ENCODE data around the gene GINS3. TPM values are rescaled to one million over a fixed set of nuclear protein-coding genes. Genes with fewer than 3 reads are reported as not detected.

Gene GINS3
- total and polyA plus RNA-seq, 2 experiments from 2014 or later = 2.1 to 3.0 TPM

- peaks cover 9% of the 10 kb centered on the region for H3K27me3 ChIP-seq
- no peaks in the 10 kb centered on the region for H3K9me3 ChIP-seq (ENCODE audit: low read depth)
- no peaks in the 10 kb centered on the region for H3K4me1 ChIP-seq (ENCODE audit: insufficient read depth)
- H3K4me3 ChIP-seq = no peak overlapping the region
- DNase-seq (ENCODE audit: low spot score) = peak; percentile 52
- no peak overlapping the region for H3K4me2 ChIP-seq
- H3K36me3 ChIP-seq (replicated peaks; ENCODE audit: insufficient read depth, low read depth) = no peaks in the 10 kb centered on the region
- no peaks in the 10 kb centered on the region for H3K79me2 ChIP-seq
- TF ChIP-seq, protein P1, sequence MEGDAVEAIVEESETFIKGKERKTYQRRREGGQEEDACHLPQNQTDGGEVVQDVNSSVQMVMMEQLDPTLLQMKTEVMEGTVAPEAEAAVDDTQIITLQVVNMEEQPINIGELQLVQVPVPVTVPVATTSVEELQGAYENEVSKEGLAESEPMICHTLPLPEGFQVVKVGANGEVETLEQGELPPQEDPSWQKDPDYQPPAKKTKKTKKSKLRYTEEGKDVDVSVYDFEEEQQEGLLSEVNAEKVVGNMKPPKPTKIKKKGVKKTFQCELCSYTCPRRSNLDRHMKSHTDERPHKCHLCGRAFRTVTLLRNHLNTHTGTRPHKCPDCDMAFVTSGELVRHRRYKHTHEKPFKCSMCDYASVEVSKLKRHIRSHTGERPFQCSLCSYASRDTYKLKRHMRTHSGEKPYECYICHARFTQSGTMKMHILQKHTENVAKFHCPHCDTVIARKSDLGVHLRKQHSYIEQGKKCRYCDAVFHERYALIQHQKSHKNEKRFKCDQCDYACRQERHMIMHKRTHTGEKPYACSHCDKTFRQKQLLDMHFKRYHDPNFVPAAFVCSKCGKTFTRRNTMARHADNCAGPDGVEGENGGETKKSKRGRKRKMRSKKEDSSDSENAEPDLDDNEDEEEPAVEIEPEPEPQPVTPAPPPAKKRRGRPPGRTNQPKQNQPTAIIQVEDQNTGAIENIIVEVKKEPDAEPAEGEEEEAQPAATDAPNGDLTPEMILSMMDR (IDR thresholded peaks at IDR 0.05; ENCODE audit: poor library complexity) = no peak
- TF ChIP-seq EZH2 (IDR thresholded peaks at IDR 0.05; ENCODE audit: borderline replicate concordance) (no peak), EZH2phosphoT487 (IDR thresholded peaks at IDR 0.05; ENCODE audit: low read depth, severe bottlenecking, unreplicated experiment) (no peak)
- no peak overlapping the region for H2AFZ ChIP-seq
- no peaks in the 10 kb centered on the region for H3K9me2 ChIP-seq (replicated peaks; ENCODE audit: insufficient read depth)
- no peak overlapping the region for H3K27ac ChIP-seq
- H4K20me1 ChIP-seq (ENCODE audit: insufficient read depth, poor library complexity, severe bottlenecking) = no peaks in the 10 kb centered on the region
- WGBS (ENCODE audit: low lambda C conversion rate, missing lambda C conversion rate) = 73% methylated on average over 1 of the region's 1 CpG
Observed at GRCh38 chr16:58451945-58452401, 59.7 kb downstream of the GINS3 start.

- Histone ChIP-seq H3K9me2 (replicated peaks; ENCODE audit: insufficient read depth) (no peaks in the 10 kb centered on the region), H3K27ac (no peak overlapping the region), H3K4me2 (no peak overlapping the region), H3K79me2 (no peaks in the 10 kb centered on the region), H3K27me3 (peaks cover 9% of the 10 kb centered on the region), H2AFZ (no peak overlapping the region), H3K36me3 (replicated peaks; ENCODE audit: insufficient read depth, low read depth) (no peaks in the 10 kb centered on the region), H4K20me1 (ENCODE audit: insufficient read depth, poor library complexity, severe bottlenecking) (no peaks in the 10 kb centered on the region), H3K4me1 (ENCODE audit: insufficient read depth) (no peaks in the 10 kb centered on the region), H3K4me3 (no peak overlapping the region), H3K9me3 (ENCODE audit: low read depth) (no peaks in the 10 kb centered on the region)
- WGBS (ENCODE audit: low lambda C conversion rate, missing lambda C conversion rate) = 95% methylated on average over 3 of the region's 3 CpGs
- TF ChIP-seq, protein P1 (IDR thresholded peaks at IDR 0.05; ENCODE audit: poor library complexity) = no peak
- no peak for TF ChIP-seq EZH2 (IDR thresholded peaks at IDR 0.05; ENCODE audit: borderline replicate concordance)
- TF ChIP-seq EZH2phosphoT487 (IDR thresholded peaks at IDR 0.05; ENCODE audit: low read depth, severe bottlenecking, unreplicated experiment) = no peak
- DNase-seq (ENCODE audit: low spot score) = no peak
Observed at GRCh38 chr16:58452640-58453039, 60.4 kb downstream of the GINS3 start.

DNA sequence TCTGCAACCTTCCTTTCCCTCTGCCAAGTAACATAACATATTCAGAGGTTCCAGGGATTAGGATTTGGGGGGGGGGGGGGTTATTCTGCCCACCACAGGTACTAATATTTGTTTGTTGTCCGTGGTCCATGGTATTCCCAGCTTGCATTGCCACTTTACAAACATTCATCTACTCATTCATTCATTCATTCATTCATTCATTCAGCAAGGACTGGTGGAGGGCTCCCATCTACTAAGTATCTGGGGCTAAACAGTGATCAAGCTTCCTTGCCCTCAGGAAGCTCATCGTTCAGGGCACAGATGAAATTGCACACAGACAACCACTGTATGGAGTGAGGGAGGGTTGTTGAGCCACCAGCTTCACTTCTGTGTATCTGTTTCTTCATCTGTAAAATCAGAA, 61.9 kb downstream of the GINS3 start:
- H3K27me3 ChIP-seq = peaks cover 9% of the 10 kb centered on the region
- no peak overlapping the region for H3K27ac ChIP-seq
- H3K9me3 ChIP-seq (ENCODE audit: low read depth) = no peaks in the 10 kb centered on the region
- no peak overlapping the region for H3K4me2 ChIP-seq
- no peaks in the 10 kb centered on the region for H3K9me2 ChIP-seq (replicated peaks; ENCODE audit: insufficient read depth)
- TF ChIP-seq EZH2phosphoT487 (IDR thresholded peaks at IDR 0.05; ENCODE audit: low read depth, severe bottlenecking, unreplicated experiment) (no peak), EZH2 (IDR thresholded peaks at IDR 0.05; ENCODE audit: borderline replicate concordance) (no peak)
- TF ChIP-seq, protein P1 (IDR thresholded peaks at IDR 0.05; ENCODE audit: poor library complexity) = no peak
- WGBS (ENCODE audit: low lambda C conversion rate, missing lambda C conversion rate) = 76% methylated on average over 2 of the region's 2 CpGs
- H2AFZ ChIP-seq = no peak overlapping the region
- no peaks in the 10 kb centered on the region for H3K4me1 ChIP-seq (ENCODE audit: insufficient read depth)
- DNase-seq (ENCODE audit: low spot score) = no peak
- no peaks in the 10 kb centered on the region for H3K36me3 ChIP-seq (replicated peaks; ENCODE audit: insufficient read depth, low read depth)
- no peak overlapping the region for H3K4me3 ChIP-seq
- no peaks in the 10 kb centered on the region for H4K20me1 ChIP-seq (ENCODE audit: insufficient read depth, poor library complexity, severe bottlenecking)
- H3K79me2 ChIP-seq = no peaks in the 10 kb centered on the region

DNA sequence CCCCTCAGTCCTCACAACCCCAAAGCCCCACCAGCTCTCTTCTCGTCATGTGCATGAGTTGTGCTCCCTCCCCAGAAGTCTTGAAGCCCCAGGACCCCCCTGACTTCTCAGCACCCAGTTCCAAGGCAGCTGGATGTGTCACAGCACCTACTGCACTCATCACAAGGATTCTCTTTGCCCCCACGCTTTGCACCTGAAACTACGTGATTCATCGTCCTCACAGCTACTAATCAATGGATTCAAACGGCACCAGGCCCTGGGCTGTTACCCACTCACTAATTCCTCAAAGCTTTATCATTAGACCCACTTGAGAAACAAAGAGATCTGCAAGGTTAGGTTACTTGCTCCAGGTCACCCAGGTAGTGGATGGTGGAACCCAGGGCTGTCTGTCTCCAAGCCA, 62.6 kb downstream of the GINS3 start:
- Histone ChIP-seq H3K27me3 (peaks cover 9% of the 10 kb centered on the region), H3K4me1 (ENCODE audit: insufficient read depth) (no peaks in the 10 kb centered on the region), H3K79me2 (no peaks in the 10 kb centered on the region), H3K9me2 (replicated peaks; ENCODE audit: insufficient read depth) (no peaks in the 10 kb centered on the region), H3K36me3 (replicated peaks; ENCODE audit: insufficient read depth, low read depth) (no peaks in the 10 kb centered on the region), H4K20me1 (ENCODE audit: insufficient read depth, poor library complexity, severe bottlenecking) (no peaks in the 10 kb centered on the region), H3K4me3 (no peak overlapping the region), H3K9me3 (ENCODE audit: low read depth) (no peaks in the 10 kb centered on the region), H3K27ac (no peak overlapping the region), H3K4me2 (no peak overlapping the region), H2AFZ (no peak overlapping the region)
- 82% methylated on average over 5 of the region's 5 CpGs for WGBS (ENCODE audit: low lambda C conversion rate, missing lambda C conversion rate)
- no peak for DNase-seq (ENCODE audit: low spot score)
- TF ChIP-seq EZH2 (IDR thresholded peaks at IDR 0.05; ENCODE audit: borderline replicate concordance) = no peak
- TF ChIP-seq, protein P1 (IDR thresholded peaks at IDR 0.05; ENCODE audit: poor library complexity) = no peak
- no peak for TF ChIP-seq EZH2phosphoT487 (IDR thresholded peaks at IDR 0.05; ENCODE audit: low read depth, severe bottlenecking, unreplicated experiment)
